Bone marrow (tissue), 2 donors: Measurements from ENCODE around the gene IL18.
"Not testable (repeated sequence)": the region's sequence is repeated elsewhere in the genome, so short reads cannot be mapped to it uniquely, and the experiment has no call there.

ENCODE experiments used
- DNase-seq, 2 donors: peaks; one replicate each; lab custom pipeline; 2025; lab: John Stamatoyannopoulos, UW

The IL18 gene

GRCh38 chr11:112163875-112164685 is at the start of gene IL18:
Gene IL18 (minus strand): TSS chr11:112164094. CDS start chr11:112155053, 9,041 bp downstream.
- peak in 1 of 2 donors; percentile 74 for DNase-seq

- no peak for DNase-seq
Measured at GRCh38 chr11:112212710-112213109, 48.8 kb upstream of the IL18 start.

GRCh38 chr11:112212290-112212689 is 48.4 kb upstream of the IL18 start:
- no peak for DNase-seq

- DNase-seq, result no peak
Measured at GRCh38 chr11:112211536-112211935, 47.6 kb upstream of the IL18 start.

GRCh38 chr11:112210890-112211289 is 47.0 kb upstream of the IL18 start:
- no peak for DNase-seq

- DNase-seq, result no peak
Measured at GRCh38 chr11:112206071-112206470, 42.2 kb upstream of the IL18 start.

- peak in 1 of 2 donors; percentile 44 for DNase-seq
Measured at GRCh38 chr11:112200252-112200651, 36.4 kb upstream of the IL18 start.

- not testable (repeated sequence) for DNase-seq
Measured at GRCh38 chr11:112199101-112199500, 35.2 kb upstream of the IL18 start.

- no peak for DNase-seq
Measured at GRCh38 chr11:112196519-112197087, 32.7 kb upstream of the IL18 start.

- DNase-seq, result no peak
Measured at GRCh38 chr11:112195951-112196351, 32.1 kb upstream of the IL18 start.

GRCh38 chr11:112195113-112195512 is 31.2 kb upstream of the IL18 start:
- not testable (repeated sequence) for DNase-seq

- DNase-seq, result no peak
Measured at GRCh38 chr11:112186304-112186703, 22.4 kb upstream of the IL18 start.

GRCh38 chr11:112185883-112186282 is 22.0 kb upstream of the IL18 start:
- DNase-seq, result no peak

- no peak for DNase-seq
Measured at GRCh38 chr11:112182867-112183266, 19.0 kb upstream of the IL18 start.

GRCh38 chr11:112179601-112180000 is 15.7 kb upstream of the IL18 start:
- peak in 1 of 2 donors; percentile 77 for DNase-seq

- DNase-seq, result no peak
Measured at GRCh38 chr11:112178936-112179335, 15.0 kb upstream of the IL18 start.

GRCh38 chr11:112178428-112178827 is 14.5 kb upstream of the IL18 start:
- no peak for DNase-seq

- DNase-seq, result no peak
Measured at GRCh38 chr11:112177589-112177988, 13.7 kb upstream of the IL18 start.

GRCh38 chr11:112176077-112176476 is 12.2 kb upstream of the IL18 start:
- DNase-seq, result no peak

GRCh38 chr11:112175599-112175952 is 11.7 kb upstream of the IL18 start:
- no peak for DNase-seq

GRCh38 chr11:112174789-112175598 is 11.1 kb upstream of the IL18 start, which contains the start of gene BCO2:
Gene BCO2 (plus strand): TSS chr11:112175512. CDS start chr11:112175602, 90 bp downstream.
- DNase-seq, result peak in 1 of 2 donors; percentile 32

GRCh38 chr11:112173152-112173551 is 9.3 kb upstream of the IL18 start:
- DNase-seq, result no peak
